Measurements from ENCODE around the gene TEX13A. TPM values are rescaled to one million over a fixed set of nuclear protein-coding genes. Genes with fewer than 3 reads are reported as not detected.

The TEX13A gene
- total and polyA plus RNA-seq, 2 experiments from 2014 or later = 0.14 TPM; not detected in 1

DNA sequence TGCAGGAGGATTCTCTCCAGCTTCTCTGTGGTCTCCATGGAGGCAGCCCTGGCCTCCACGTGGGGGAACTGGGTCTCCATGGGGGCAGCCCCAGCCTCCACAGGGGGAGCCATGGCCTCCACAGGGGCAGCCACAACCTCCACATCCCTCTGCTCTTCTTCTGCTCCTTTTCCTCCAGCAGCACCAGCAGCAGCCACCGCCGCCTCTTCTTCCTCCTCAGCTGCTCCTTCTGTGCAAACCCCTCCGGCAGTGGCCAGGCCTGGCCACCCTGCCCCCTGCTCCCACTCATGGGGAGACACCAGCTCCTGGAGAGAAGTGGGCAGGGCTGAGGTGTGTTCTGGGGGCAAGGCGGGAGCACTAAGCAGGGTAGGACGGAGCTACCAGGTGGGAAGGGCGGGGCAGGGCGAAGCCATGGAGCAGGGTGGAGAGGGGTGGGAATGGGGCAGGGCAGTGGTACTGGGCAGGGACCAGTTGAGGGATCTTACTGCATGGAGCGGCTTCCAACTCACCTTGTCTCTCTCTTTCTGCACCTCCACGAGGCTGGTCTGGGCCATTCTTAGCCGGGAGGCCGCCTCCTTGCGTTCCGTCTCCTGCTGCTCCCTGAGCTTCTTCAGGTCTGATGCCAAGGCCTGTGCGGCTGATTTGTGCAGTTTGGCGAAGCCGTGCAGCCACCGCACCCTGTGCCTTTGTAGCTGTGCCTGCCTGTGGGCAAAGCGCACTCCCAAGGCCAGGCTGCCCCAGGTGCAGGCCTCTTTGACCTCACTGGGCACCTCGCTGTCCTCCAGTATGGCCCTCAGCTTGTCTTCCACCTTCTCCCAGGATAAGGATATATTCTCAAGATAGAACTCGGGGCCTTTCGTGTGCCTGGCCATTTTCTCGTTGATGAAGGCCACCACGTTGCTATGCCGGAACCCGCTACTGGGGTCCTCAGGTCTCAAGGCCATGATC lies 766 bp downstream of the TEX13A start:
- H3K4me3 Mint-ChIP-seq = no peak overlapping the region
- Histone ChIP-seq H3K27me3 (ENCODE audit: insufficient read depth) (no peaks in the 10 kb centered on the region), H3K9me2 (ENCODE audit: insufficient read depth) (no peaks in the 10 kb centered on the region), H3K4me1 (ENCODE audit: insufficient read depth) (no peaks in the 10 kb centered on the region), H3K27ac (ENCODE audit: low read depth) (no peak overlapping the region), H3K4me2 (no peak overlapping the region), H3K4me3 (no peak overlapping the region), H4K20me1 (replicated peaks; ENCODE audit: insufficient read depth) (no peaks in the 10 kb centered on the region), H2AFZ (no peak overlapping the region), H3F3A (replicated peaks; ENCODE audit: low read depth) (no peaks in the 10 kb centered on the region), H3K79me2 (replicated peaks; ENCODE audit: insufficient read depth) (no peaks in the 10 kb centered on the region), H3K36me3 (ENCODE audit: insufficient read depth) (no peaks in the 10 kb centered on the region)
- peaks cover 7% of the 10 kb centered on the region; the same call in 1 of the 3 replicates for H3K9me3 Mint-ChIP-seq
- H3K36me3 Mint-ChIP-seq (ENCODE audit: low read depth) = peaks cover 13% of the 10 kb centered on the region; the same call in 2 of the 3 replicates
- no peak overlapping the region for H3K27ac Mint-ChIP-seq
- TF ChIP-seq ZNF331 (CRISPR knock-in tag; IDR thresholded peaks at IDR 0.05; ENCODE audit: low read depth) (no peak), EZH2 (IDR thresholded peaks at IDR 0.05; ENCODE audit: low read depth, unreplicated experiment) (no peak), CREB1 (CRISPR knock-in tag; IDR thresholded peaks at IDR 0.05; ENCODE audit: low read depth) (no peak), ZNF462 (CRISPR knock-in tag; IDR thresholded peaks at IDR 0.05) (no peak)
- TF ChIP-seq, protein P1, sequence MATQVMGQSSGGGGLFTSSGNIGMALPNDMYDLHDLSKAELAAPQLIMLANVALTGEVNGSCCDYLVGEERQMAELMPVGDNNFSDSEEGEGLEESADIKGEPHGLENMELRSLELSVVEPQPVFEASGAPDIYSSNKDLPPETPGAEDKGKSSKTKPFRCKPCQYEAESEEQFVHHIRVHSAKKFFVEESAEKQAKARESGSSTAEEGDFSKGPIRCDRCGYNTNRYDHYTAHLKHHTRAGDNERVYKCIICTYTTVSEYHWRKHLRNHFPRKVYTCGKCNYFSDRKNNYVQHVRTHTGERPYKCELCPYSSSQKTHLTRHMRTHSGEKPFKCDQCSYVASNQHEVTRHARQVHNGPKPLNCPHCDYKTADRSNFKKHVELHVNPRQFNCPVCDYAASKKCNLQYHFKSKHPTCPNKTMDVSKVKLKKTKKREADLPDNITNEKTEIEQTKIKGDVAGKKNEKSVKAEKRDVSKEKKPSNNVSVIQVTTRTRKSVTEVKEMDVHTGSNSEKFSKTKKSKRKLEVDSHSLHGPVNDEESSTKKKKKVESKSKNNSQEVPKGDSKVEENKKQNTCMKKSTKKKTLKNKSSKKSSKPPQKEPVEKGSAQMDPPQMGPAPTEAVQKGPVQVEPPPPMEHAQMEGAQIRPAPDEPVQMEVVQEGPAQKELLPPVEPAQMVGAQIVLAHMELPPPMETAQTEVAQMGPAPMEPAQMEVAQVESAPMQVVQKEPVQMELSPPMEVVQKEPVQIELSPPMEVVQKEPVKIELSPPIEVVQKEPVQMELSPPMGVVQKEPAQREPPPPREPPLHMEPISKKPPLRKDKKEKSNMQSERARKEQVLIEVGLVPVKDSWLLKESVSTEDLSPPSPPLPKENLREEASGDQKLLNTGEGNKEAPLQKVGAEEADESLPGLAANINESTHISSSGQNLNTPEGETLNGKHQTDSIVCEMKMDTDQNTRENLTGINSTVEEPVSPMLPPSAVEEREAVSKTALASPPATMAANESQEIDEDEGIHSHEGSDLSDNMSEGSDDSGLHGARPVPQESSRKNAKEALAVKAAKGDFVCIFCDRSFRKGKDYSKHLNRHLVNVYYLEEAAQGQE (IDR thresholded peaks at IDR 0.05; ENCODE audit: unreplicated experiment) = no peak
- peaks cover 4% of the 10 kb centered on the region for H3K27me3 Mint-ChIP-seq (ENCODE audit: insufficient read depth, low read depth, poor library complexity)
- no peak for DNase-seq (ENCODE audit: low spot score)
- ATAC-seq = no peak
- H3K4me1 Mint-ChIP-seq = peaks cover 6% of the 10 kb centered on the region; the same call in 2 of the 3 replicates
